ENCODE results near the gene PRKCB.

The PRKCB gene

GRCh38 chr16:23847948-23848347 is 12.2 kb downstream of the PRKCB start:
- no peak for TF ChIP-seq CTCF (IDR thresholded peaks at IDR 0.05)

GRCh38 chr16:23848958-23849357 is 13.2 kb downstream of the PRKCB start:
- TF ChIP-seq CTCF (IDR thresholded peaks at IDR 0.05): no peak

GRCh38 chr16:23852794-23853562 is 17.2 kb downstream of the PRKCB start:
- TF ChIP-seq CTCF (IDR thresholded peaks at IDR 0.05): no peak

GRCh38 chr16:23855010-23855409 is 19.2 kb downstream of the PRKCB start:
- TF ChIP-seq CTCF (IDR thresholded peaks at IDR 0.05): no peak

GRCh38 chr16:23856251-23856709 is 20.5 kb downstream of the PRKCB start:
- no peak for TF ChIP-seq CTCF (IDR thresholded peaks at IDR 0.05)

- TF ChIP-seq CTCF (IDR thresholded peaks at IDR 0.05): no peak
Measured at GRCh38 chr16:23857256-23857880, 21.6 kb downstream of the PRKCB start.

- no peak for TF ChIP-seq CTCF (IDR thresholded peaks at IDR 0.05)
Measured at GRCh38 chr16:23857881-23858269, 22.1 kb downstream of the PRKCB start.

All from LNCAP (cell line).